ENCODE results near the gene SMURF2. TPM values are rescaled to one million over a fixed set of nuclear protein-coding genes. Genes with fewer than 3 reads are reported as not detected.

Gene SMURF2
- total and polyA plus RNA-seq, 10 of the 15 experiments (the other 5 are each of a cell fraction or from before 2014, with no cell fraction given), result 2.8 to 13.4 (median 7.5) TPM

DNA sequence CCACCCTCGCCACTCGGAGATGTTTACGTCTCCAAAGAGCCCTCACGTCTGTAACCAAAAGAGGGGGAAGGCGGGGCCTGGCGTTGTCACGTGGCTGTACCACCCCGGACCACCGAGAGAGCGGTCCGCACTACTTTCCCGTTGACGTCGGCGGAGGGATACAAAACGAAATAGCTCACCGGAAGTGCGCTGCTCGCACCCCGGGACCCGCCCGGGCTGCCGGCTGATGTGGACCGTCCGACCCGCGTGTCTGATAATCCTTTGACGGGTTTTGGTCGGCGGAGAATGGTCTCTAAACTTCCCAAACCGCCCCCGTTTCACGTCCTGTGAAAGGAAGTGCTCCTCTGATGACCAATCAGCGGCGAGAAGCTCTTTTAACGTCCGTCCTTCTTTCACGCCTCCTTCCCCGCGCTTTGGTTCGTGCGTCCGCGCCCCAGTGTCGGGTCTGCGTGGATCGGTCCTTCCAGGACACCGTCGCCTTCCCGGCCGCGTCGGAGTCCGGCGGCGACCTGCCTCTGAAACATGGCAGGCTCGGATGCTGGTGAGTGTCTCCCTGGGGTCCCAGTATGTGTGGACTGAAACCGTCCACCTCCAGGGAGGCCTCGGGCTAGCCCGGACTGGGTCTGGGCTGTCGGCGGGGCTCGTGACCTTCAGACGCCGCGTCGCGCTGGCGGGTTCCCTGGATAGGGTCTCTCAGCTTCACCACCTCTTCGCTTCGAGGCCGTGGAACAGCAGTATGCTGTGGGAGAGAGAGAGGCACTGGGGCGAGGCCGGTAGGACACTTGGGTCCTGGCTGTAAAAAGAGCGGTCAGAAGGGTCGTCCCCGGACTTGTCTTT is 155.3 kb downstream of the SMURF2 start, which contains the start of gene CEP95 (continued):
- TF ChIP-seq, protein P1, sequence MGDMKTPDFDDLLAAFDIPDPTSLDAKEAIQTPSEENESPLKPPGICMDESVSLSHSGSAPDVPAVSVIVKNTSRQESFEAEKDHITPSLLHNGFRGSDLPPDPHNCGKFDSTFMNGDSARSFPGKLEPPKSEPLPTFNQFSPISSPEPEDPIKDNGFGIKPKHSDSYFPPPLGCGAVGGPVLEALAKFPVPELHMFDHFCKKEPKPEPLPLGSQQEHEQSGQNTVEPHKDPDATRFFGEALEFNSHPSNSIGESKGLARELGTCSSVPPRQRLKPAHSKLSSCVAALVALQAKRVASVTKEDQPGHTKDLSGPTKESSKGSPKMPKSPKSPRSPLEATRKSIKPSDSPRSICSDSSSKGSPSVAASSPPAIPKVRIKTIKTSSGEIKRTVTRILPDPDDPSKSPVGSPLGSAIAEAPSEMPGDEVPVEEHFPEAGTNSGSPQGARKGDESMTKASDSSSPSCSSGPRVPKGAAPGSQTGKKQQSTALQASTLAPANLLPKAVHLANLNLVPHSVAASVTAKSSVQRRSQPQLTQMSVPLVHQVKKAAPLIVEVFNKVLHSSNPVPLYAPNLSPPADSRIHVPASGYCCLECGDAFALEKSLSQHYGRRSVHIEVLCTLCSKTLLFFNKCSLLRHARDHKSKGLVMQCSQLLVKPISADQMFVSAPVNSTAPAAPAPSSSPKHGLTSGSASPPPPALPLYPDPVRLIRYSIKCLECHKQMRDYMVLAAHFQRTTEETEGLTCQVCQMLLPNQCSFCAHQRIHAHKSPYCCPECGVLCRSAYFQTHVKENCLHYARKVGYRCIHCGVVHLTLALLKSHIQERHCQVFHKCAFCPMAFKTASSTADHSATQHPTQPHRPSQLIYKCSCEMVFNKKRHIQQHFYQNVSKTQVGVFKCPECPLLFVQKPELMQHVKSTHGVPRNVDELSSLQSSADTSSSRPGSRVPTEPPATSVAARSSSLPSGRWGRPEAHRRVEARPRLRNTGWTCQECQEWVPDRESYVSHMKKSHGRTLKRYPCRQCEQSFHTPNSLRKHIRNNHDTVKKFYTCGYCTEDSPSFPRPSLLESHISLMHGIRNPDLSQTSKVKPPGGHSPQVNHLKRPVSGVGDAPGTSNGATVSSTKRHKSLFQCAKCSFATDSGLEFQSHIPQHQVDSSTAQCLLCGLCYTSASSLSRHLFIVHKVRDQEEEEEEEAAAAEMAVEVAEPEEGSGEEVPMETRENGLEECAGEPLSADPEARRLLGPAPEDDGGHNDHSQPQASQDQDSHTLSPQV (IDR thresholded peaks at IDR 0.05), result peak; percentile 53; the same call in 1 of the 2 replicates
- TF ChIP-seq JUNB (IDR thresholded peaks at IDR 0.05), result no peak; the same call in 1 of the 2 replicates
- TF ChIP-seq MYC (IDR thresholded peaks at IDR 0.05; ENCODE audit: insufficient read depth, insufficient read length, insufficient replicate concordance, low read length, severe bottlenecking), result peak; percentile 37
- 0 out of 2 replicates have a peak, but pooled peaks have one; percentile 42 for TF ChIP-seq TCF12 (IDR thresholded peaks at IDR 0.05; ENCODE audit: low read depth, low read length)
- no peak for TF ChIP-seq SUPT20H (IDR thresholded peaks at IDR 0.05; ENCODE audit: borderline replicate concordance, control insufficient read depth, low read depth, low read length)
- TF ChIP-seq, protein P2, sequence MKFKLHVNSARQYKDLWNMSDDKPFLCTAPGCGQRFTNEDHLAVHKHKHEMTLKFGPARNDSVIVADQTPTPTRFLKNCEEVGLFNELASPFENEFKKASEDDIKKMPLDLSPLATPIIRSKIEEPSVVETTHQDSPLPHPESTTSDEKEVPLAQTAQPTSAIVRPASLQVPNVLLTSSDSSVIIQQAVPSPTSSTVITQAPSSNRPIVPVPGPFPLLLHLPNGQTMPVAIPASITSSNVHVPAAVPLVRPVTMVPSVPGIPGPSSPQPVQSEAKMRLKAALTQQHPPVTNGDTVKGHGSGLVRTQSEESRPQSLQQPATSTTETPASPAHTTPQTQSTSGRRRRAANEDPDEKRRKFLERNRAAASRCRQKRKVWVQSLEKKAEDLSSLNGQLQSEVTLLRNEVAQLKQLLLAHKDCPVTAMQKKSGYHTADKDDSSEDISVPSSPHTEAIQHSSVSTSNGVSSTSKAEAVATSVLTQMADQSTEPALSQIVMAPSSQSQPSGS (IDR thresholded peaks at IDR 0.05; ENCODE audit: low read length), result peak; percentile 49; the same call in 1 of the 2 replicates
- TF ChIP-seq, protein P3, sequence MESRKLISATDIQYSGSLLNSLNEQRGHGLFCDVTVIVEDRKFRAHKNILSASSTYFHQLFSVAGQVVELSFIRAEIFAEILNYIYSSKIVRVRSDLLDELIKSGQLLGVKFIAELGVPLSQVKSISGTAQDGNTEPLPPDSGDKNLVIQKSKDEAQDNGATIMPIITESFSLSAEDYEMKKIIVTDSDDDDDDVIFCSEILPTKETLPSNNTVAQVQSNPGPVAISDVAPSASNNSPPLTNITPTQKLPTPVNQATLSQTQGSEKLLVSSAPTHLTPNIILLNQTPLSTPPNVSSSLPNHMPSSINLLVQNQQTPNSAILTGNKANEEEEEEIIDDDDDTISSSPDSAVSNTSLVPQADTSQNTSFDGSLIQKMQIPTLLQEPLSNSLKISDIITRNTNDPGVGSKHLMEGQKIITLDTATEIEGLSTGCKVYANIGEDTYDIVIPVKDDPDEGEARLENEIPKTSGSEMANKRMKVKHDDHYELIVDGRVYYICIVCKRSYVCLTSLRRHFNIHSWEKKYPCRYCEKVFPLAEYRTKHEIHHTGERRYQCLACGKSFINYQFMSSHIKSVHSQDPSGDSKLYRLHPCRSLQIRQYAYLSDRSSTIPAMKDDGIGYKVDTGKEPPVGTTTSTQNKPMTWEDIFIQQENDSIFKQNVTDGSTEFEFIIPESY (IDR thresholded peaks at IDR 0.05), result no peak
